Hepatocyte (in vitro differentiated cells): Measurements from ENCODE around the gene MEGF10.

Experiments used
- EZH2 ChIP-seq: fragments of 200-600 bp; sonication (generic); IDR thresholded peaks from 2 replicates; pipeline ENCODE4 v1.6.1; 2016; ENCODE audit warnings: antibody characterized with exemption, mild to moderate bottlenecking, borderline replicate concordance
- EZH2phosphoT487 ChIP-seq: fragments of 200-600 bp; sonication (generic); IDR thresholded peaks from one replicate; pipeline ENCODE4 v1.6.1; 2018; ENCODE audit warnings: antibody characterized with exemption, mild to moderate bottlenecking, low read depth, moderate library complexity; ENCODE audit not compliant: unreplicated experiment, severe bottlenecking
- TF ChIP-seq, protein P1 (sequence below): fragments of 200-600 bp; sonication (generic); IDR thresholded peaks from 2 replicates; pipeline ENCODE4 v1.5.1; 2016; ENCODE audit warnings: antibody characterized with exemption, mild to moderate bottlenecking; ENCODE audit not compliant: poor library complexity

DNA sequence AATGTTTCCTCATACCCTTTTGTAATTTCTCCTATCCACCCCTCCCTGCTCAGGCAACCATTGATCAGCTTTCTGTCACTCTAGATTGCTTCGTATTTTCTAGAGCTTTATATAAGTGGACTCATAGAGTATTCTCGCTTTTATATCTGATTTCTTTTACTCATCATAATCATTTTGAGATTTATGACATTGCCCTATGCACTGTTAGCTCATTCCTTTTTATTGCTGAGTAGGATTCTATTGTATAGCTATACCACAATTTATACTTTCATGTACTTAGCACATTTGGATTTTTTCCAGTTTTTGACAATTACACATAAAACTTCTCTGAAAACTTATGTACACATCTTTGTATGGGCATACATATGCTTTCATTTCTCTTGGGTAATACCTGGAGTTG lies 68.9 kb downstream of the MEGF10 start:
- no peak for TF ChIP-seq EZH2phosphoT487
- TF ChIP-seq, protein P1, sequence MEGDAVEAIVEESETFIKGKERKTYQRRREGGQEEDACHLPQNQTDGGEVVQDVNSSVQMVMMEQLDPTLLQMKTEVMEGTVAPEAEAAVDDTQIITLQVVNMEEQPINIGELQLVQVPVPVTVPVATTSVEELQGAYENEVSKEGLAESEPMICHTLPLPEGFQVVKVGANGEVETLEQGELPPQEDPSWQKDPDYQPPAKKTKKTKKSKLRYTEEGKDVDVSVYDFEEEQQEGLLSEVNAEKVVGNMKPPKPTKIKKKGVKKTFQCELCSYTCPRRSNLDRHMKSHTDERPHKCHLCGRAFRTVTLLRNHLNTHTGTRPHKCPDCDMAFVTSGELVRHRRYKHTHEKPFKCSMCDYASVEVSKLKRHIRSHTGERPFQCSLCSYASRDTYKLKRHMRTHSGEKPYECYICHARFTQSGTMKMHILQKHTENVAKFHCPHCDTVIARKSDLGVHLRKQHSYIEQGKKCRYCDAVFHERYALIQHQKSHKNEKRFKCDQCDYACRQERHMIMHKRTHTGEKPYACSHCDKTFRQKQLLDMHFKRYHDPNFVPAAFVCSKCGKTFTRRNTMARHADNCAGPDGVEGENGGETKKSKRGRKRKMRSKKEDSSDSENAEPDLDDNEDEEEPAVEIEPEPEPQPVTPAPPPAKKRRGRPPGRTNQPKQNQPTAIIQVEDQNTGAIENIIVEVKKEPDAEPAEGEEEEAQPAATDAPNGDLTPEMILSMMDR, result no peak
- TF ChIP-seq EZH2, result no peak
